Endodermal cell (in vitro differentiated cells): ENCODE data around the gene PATZ1. TPM values are rescaled to one million over a fixed set of nuclear protein-coding genes. Genes with fewer than 3 reads are reported as not detected.

Experiments used
- DNase-seq: peaks from one replicate; pipeline ENCODE4 v3.0.0-alpha.2; 2017
- H3K27ac ChIP-seq: 2 replicates; pipeline ENCODE4 v1.5.1; 2013; ENCODE audit warnings: mild to moderate bottlenecking, low read depth, low read length, moderate library complexity
- H3K27me3 ChIP-seq: 2 replicates; pipeline ENCODE4 v1.6.1; 2013; ENCODE audit warnings: mild to moderate bottlenecking, low read length, moderate library complexity; ENCODE audit not compliant: insufficient read depth, control insufficient read depth, poor library complexity, severe bottlenecking
- H3K36me3 ChIP-seq: 2 replicates; pipeline ENCODE4 v1.7.0; 2013; ENCODE audit warnings: mild to moderate bottlenecking, low read length, moderate library complexity; ENCODE audit not compliant: control insufficient read depth, insufficient read depth
- H3K4me1 ChIP-seq: one replicate; pipeline ENCODE4 v1.7.0; 2013; ENCODE audit warnings: low read length; ENCODE audit not compliant: control insufficient read depth, insufficient read depth
- H3K4me3 ChIP-seq: 2 replicates; pipeline ENCODE4 v1.5.1; 2013; ENCODE audit warnings: mild to moderate bottlenecking, low read length, moderate library complexity
- H3K9ac ChIP-seq: 2 replicates; pipeline ENCODE4 v1.6.1; 2013; ENCODE audit warnings: mild to moderate bottlenecking, low read length, moderate library complexity; ENCODE audit not compliant: poor library complexity, severe bottlenecking; ENCODE audit errors: extremely low read depth
- H3K9me3 ChIP-seq: 2 replicates; pipeline ENCODE4 v1.6.1; 2013; ENCODE audit warnings: mild to moderate bottlenecking, low read length, moderate library complexity; ENCODE audit not compliant: control insufficient read depth
- H3K27ac Mint-ChIP-seq: 2 replicates; pipeline ENCODE4 v1.8.0; 2020; ENCODE audit warnings: mixed read lengths
- H3K27me3 Mint-ChIP-seq: 2 replicates; pipeline ENCODE4 v1.8.0; 2021; ENCODE audit warnings: mild to moderate bottlenecking, mixed read lengths; ENCODE audit not compliant: insufficient read depth
- H3K36me3 Mint-ChIP-seq: 2 replicates; pipeline ENCODE4 v1.8.0; 2020; ENCODE audit warnings: low read depth, mixed read lengths
- H3K4me1 Mint-ChIP-seq: 2 replicates; pipeline ENCODE4 v1.8.0; 2020; ENCODE audit warnings: mixed read lengths
- H3K4me3 Mint-ChIP-seq: 2 replicates; pipeline ENCODE4 v1.8.0; 2020; ENCODE audit warnings: mild to moderate bottlenecking, moderate library complexity, mixed read lengths
- H3K9me3 Mint-ChIP-seq: 2 replicates; pipeline ENCODE4 v1.8.0; 2020; ENCODE audit warnings: mild to moderate bottlenecking, mixed read lengths
- WGBS, 2 experiments: methylation state at CpG; one replicate each; pipeline versions ENCODE4 v1.1.5 to v1.1.7; 2013; ENCODE audit warnings: missing lambda C conversion rate in 2 of 2, mixed read lengths in 1 of 2; ENCODE audit not compliant: insufficient coverage in 1 of 2, insufficient read length in 1 of 2; 5-methylcytosine and 5-hydroxymethylcytosine counted together
- total RNA-seq, 2 donors: library from RNA; stranded (reverse); fragmentation: NEBNext Ultra II Directional in 1 of 2; extraction: Animal tissue kit (Norgen Biotek cat#: 25700) in 1 of 2; gene quantifications; 2 replicates in 1 of 2; 3 replicates in 1 of 2; pipeline ENCODE4 v1.2.1, GENCODE V29; 2021
- TF ChIP-seq, protein P1 (sequence below): fragments of 200-600 bp; sonication (generic); conservative IDR thresholded peaks from 2 replicates; pipeline ENCODE4 v1.5.0; 2021; ENCODE audit warnings: antibody characterized with exemption, mild to moderate bottlenecking

Gene PATZ1
- total RNA-seq, 2 donors from 2014 or later: 49.2 to 57.1 TPM

DNA sequence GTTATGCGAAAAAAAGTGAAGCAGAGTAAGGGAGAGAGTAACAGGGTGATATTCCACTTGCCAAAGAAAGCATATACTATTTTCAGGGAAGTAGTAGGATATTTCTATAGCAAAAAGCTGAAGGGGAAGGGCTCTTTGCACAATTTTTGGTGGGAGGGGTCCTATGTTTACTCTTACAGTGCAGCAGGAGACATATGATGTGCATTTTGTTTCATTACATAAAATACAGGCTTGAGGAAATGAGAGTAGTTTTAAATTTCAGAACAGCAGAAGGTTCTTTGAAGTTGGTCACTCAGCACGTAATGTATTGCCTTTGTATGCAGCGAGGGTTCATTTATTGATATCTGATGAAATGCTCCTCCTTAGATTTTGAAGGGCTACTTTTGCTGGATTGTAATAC is 50.8 kb downstream of the PATZ1 start:
- Histone ChIP-seq H3K9ac (no peak overlapping the region), H3K27ac (no peak overlapping the region), H3K36me3 (no peaks in the 10 kb centered on the region), H3K4me3 (no peak overlapping the region), H3K4me1 (no peaks in the 10 kb centered on the region), H3K9me3 (no peaks in the 10 kb centered on the region), H3K27me3 (peaks cover 13% of the 10 kb centered on the region)
- no peak for DNase-seq
- TF ChIP-seq, protein P1, sequence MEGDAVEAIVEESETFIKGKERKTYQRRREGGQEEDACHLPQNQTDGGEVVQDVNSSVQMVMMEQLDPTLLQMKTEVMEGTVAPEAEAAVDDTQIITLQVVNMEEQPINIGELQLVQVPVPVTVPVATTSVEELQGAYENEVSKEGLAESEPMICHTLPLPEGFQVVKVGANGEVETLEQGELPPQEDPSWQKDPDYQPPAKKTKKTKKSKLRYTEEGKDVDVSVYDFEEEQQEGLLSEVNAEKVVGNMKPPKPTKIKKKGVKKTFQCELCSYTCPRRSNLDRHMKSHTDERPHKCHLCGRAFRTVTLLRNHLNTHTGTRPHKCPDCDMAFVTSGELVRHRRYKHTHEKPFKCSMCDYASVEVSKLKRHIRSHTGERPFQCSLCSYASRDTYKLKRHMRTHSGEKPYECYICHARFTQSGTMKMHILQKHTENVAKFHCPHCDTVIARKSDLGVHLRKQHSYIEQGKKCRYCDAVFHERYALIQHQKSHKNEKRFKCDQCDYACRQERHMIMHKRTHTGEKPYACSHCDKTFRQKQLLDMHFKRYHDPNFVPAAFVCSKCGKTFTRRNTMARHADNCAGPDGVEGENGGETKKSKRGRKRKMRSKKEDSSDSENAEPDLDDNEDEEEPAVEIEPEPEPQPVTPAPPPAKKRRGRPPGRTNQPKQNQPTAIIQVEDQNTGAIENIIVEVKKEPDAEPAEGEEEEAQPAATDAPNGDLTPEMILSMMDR: no peak
- WGBS, 2 experiments: 94 to 98% methylated on average over 2 to 3 of the region's 3 CpGs
- Mint-ChIP-seq H3K9me3 (no peaks in the 10 kb centered on the region), H3K4me1 (peaks cover 12% of the 10 kb centered on the region), H3K4me3 (no peak overlapping the region), H3K36me3 (no peaks in the 10 kb centered on the region), H3K27me3 (peaks cover 9% of the 10 kb centered on the region), H3K27ac (no peak overlapping the region)

DNA sequence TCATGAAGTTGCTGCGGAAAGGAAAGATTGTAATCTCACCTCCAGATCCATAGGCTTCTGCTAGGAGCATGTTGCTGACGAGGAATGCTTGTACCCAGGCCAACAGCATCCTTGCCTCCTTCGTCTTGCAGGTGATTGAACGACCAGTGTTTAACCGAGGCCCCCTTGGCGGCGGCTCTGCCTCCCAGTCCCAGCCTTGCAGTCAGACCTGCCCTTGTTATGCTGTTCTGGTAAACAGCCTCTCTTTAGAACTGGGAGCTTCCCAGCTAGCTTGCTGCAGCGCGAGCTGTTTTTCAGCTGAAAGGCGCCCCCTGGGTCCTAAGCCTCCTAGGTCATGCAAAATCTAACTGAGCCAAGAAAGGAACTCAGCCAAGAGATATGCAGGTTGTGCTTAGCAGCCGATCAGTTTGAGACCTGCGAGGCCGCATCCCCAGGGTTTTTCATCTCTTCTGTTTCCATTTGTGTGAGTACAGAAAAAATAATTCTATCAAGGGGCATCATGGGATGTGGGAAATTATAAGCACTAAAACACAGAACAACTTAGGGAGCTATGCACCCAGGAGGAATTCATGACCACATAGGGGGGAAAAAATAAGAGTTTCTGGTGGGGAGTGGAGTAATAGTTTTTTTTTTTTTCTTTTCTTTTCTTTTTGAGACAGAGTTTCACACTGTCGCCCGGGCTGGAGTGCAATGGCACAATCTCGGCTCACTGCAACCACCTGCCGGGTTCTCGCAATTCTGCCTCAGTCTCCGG is 53.7 kb downstream of the PATZ1 start, which contains the start of gene PIK3IP1:
PIK3IP1 (minus strand) TSS at position 253 of the 754 bp plus-strand sequence; CDS start at position 109, 144 bp downstream.
- Histone ChIP-seq H3K9me3 (no peaks in the 10 kb centered on the region), H3K4me1 (no peaks in the 10 kb centered on the region), H3K36me3 (no peaks in the 10 kb centered on the region), H3K4me3 (peak within 1 kb of the TSS; percentile 68), H3K9ac (no peak within 1 kb of the TSS), H3K27me3 (peaks cover 34% of the 10 kb centered on the region), H3K27ac (no peak within 1 kb of the TSS)
- 17 to 29% methylated on average over 12 to 19 of the region's 19 CpGs for WGBS, 2 experiments
- Mint-ChIP-seq H3K27me3 (peaks cover 20% of the 10 kb centered on the region), H3K27ac (peak within 1 kb of the TSS; percentile 70), H3K9me3 (no peaks in the 10 kb centered on the region), H3K4me1 (peaks cover 12% of the 10 kb centered on the region), H3K36me3 (no peaks in the 10 kb centered on the region), H3K4me3 (peak within 1 kb of the TSS; percentile 56)
- DNase-seq: peak; percentile 97
- TF ChIP-seq, protein P1: peak; percentile 69

DNA sequence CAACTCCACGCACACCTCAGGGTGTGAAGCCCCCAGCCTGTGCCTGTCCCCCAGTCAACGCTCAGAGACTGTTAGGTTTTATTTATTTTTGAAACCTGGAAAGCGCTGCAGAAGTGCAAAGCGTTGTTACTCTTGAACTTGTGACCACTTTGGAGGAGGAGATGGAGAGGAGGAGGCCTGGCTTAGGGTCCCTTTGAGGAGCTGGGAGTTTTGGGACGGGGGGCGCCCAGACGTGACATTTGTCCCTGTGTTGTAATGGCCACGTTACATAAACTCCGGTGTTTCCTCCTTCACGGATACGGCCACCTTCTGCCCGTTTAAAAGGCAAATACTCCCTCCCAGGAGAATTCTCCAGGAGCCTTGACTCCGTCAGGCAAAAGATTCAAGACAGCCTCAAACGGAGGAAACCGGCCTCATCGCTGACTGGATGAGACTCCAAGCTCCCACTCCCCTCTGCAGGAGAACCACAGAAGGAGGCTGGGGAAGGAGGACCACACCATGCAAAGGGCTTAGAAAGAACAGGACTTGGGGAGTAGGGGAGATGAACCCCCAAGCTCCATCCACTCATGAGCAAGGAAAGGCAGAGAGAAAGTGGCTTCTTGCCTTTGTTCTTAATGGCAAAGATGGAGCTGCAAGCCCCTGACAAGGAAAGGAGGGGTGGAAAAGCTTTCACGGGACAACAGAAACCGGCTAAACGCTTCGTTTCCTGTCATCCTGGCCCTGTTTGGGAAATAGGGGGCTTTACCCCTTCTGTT is 54.5 kb downstream of the PATZ1 start:
- no peaks in the 10 kb centered on the region for H3K36me3 ChIP-seq
- peaks cover 34% of the 10 kb centered on the region for H3K27me3 ChIP-seq
- no peaks in the 10 kb centered on the region for H3K9me3 ChIP-seq
- WGBS, 2 experiments: 23 to 34% methylated on average over 9 to 19 of the region's 20 CpGs
- H3K4me3 ChIP-seq: peak overlapping the region; percentile 68
- H3K9me3 Mint-ChIP-seq: no peaks in the 10 kb centered on the region
- peak overlapping the region; percentile 70 for H3K27ac Mint-ChIP-seq
- H3K27me3 Mint-ChIP-seq: peaks cover 20% of the 10 kb centered on the region
- H3K27ac ChIP-seq: no peak overlapping the region
- DNase-seq: peak; percentile 72
- no peaks in the 10 kb centered on the region for H3K4me1 ChIP-seq
- no peak overlapping the region for H3K9ac ChIP-seq
- TF ChIP-seq, protein P1: no peak
- H3K4me3 Mint-ChIP-seq: peak overlapping the region; percentile 56
- H3K4me1 Mint-ChIP-seq: peaks cover 12% of the 10 kb centered on the region
- no peaks in the 10 kb centered on the region for H3K36me3 Mint-ChIP-seq
